HG03159 (cell line): Measurements from ENCODE around the gene AKTIP.
A peak's percentile ranks its signal among the peaks of the same experiment; 100 is the strongest.

ENCODE experiments used
- ATAC-seq: cut with Tn5 transposase; IDR thresholded peaks from one replicate; pipeline ENCODE4 v1.9.1; 2021; ENCODE audit warnings: mild to moderate bottlenecking, moderate library complexity; ENCODE audit not compliant: unreplicated experiment

AKTIP gene

GRCh38 chr16:53484542-53484941, 18.5 kb downstream of the AKTIP start:
- no peak for ATAC-seq

DNA sequence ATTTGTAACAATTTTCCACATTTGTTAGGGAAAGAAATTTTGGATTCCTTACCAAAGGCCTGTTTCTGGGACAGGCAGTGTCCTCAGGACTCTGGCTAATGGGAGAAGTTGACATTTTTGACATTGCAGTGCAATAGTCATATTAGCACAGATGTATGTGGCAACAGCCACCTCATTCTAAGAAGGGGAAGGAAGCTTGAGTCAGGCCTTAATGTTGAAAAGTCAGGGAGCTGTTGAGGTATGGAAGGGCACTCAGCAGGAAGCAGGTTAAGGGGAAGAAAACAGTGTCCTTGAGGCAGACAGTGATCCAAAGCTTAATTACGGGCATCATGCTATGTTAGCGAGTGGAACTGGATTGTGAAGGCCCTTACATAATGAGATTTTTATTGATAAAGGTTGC, 20.9 kb downstream of the AKTIP start:
- ATAC-seq: no peak

DNA sequence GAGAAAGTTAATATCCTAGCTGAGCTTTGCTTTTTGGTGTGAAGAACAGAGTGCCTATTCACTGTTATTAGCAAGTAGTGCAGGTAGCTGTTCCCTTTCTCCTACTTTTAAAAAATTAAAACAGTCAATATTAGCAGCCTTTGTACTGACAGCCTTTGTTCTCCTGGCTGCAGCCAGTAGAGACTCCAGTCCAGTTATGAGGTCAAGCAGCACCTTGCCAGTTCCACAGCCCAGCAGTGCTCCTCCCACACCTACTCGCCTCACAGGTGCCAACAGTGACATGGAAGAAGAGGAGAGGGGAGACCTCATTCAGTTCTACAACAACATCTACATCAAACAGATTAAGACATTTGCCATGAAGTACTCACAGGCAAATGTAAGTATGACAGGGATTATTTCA, 22.6 kb downstream of the AKTIP start:
- no peak for ATAC-seq

DNA sequence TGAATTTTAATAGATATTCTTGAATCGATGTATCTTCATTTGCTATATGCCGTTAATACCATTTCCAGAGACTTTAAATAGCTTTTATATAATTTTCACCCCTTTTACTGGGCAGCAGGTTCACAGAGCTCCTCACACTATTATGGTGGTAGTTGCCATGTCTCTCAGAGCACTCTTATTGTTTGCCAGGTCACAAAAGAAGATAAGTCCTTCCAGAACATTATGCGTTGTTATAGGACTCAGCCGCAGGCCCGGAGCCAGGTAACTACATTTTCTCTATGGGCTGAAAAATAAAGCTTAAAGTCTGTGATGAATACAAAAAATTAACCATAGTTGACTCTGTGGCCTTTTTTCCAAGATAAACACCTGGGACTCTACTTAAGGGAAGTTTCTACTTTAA, 24.0 kb downstream of the AKTIP start:
- no peak for ATAC-seq

GRCh38 chr16:53476867-53477266, 26.1 kb downstream of the AKTIP start:
- no peak for ATAC-seq

- ATAC-seq: no peak
Measured at GRCh38 chr16:53465606-53466280, 37.3 kb downstream of the AKTIP start.

DNA sequence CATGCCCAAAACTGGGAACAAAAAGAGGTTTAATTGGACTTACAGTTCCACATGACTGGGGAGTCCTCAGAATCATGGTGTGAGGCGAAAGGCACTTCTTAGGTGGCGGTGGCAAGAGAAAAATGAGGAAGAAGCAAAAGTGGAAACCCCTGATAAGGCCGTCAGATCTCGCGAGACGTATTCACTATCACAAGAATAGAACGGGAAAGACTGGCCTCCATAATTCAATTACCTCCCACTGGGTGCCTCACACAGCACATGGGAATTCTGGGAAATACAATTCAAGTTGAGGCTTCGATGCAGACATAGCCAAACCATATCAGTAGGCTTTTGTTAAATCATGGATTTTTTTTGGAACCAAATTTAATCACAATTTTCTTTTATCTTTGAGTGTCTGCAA, 44.4 kb downstream of the AKTIP start:
- no peak for ATAC-seq

DNA sequence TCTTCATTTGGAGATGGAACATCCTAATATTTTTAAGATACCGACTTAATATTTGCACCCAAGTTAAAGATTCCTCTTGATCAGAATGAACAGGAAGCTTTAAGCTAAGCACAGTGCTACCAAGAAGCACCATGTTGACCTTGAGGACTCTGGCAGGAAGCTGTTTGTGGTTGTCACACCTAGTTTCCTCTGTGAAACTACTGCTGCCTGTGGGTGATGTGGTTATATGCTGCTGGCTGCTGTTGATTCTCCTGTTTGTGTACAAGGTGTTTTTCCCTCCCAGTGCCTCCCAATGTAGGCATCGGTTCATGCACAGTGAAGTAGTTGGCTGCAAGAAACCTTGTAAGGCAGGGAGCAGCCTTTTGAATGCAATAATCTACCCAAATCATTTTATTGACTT, 45.3 kb downstream of the AKTIP start:
- peak; percentile 100 for ATAC-seq

DNA sequence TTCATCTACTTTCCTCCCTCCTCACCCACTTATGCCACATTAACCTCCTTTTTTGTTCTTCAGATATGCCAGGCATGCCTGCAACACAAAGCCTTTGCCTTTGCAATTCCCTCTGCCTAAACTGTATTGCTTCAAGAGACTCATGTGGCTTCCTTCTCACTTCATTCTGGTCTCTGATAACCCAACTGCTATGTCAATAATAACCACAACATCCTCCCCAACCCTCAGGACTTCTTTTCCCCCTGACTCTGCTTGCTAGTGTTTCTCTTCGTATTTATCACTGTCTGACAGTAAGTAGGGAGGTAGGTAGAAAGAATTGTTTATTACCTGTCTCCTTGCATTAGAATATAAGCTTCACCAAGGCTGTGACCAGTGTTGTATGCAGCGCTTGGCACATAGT, 46.4 kb downstream of the AKTIP start:
- no peak for ATAC-seq

- no peak for ATAC-seq
Measured at GRCh38 chr16:53453928-53454327, 49.1 kb downstream of the AKTIP start.

DNA sequence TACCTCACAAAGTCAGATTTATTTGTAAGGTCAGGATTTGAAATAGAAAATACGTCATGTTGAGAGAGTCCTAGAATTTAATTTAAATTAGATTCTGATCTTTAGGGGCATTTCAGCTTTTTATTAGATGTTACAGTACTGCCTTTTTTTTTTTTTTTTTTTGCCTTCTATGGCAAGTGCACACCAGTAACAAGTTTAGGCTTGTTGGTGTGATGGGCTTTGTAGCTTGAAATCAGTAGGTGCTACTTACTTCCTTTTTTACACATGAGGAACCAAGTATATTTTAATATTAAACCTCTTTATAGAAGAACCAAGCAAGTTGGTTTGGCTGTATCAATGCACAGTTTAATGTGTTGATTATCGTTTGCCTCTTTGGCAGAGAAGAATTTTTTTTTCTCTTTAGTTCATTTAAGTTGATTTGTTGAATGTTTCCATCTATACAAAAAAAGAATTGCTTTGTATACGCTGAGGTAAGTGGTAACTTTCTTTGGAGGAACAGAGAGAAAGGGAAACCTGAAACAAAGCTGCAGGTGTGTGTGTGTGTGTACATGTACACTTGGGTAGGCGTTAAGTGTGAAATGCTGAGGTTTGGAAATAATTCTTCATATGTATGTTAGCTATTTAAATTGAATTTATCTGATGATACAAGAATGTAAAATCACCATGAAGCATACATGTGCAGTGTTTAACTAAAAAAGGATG, 53.0 kb downstream of the AKTIP start:
- ATAC-seq: no peak

- no peak for ATAC-seq
Measured at GRCh38 chr16:53446090-53446489, 56.9 kb downstream of the AKTIP start.

- no peak for ATAC-seq
Measured at GRCh38 chr16:53445534-53445933, 57.5 kb downstream of the AKTIP start.
